ENCODE measurements around the gene FCRL5. TPM values are rescaled to one million over a fixed set of nuclear protein-coding genes. Genes with fewer than 3 reads are reported as not detected.

The FCRL5 gene
- total RNA-seq (under 1 TPM; 0.63 to 0.84 TPM), polyA plus RNA-seq (under 1 TPM; 0.18 to 0.38 TPM)
- long read RNA-seq, donor 1: 0 reads
- long read RNA-seq, donor 2: 0 reads

- no peak within 1 kb of the TSS for H3K4me3 ChIP-seq (ENCODE audit: low read length in 2 of 2)
- WGBS, 2 donors: 72 to 74% methylated on average over 10 of the region's 10 CpGs
These were observed at the start of gene FCRL5 for GRCh38 chr1:157551694-157552693. Gene FCRL5 (minus strand): TSS chr1:157552515. CDS start chr1:157552362, 153 bp downstream.

GRCh38 chr1:157600236-157600635, 47.9 kb upstream of the FCRL5 start:
- H3K27me3 ChIP-seq (ENCODE audit: control insufficient read depth in 1 of 2, insufficient read depth in 2 of 2, low read length in 1 of 2): no peaks in the 10 kb centered on the region
- WGBS, 2 donors: 18 to 35% methylated on average over 1 of the region's 1 CpG
- ATAC-seq (ENCODE audit: low FRiP score): no peak
- intact Hi-C loops (cut with DNase I): no loop called here
- H3K27ac ChIP-seq (ENCODE audit: low read depth in 1 of 2, low read length in 2 of 2): no peak overlapping the region
- no peaks in the 10 kb centered on the region for H3K36me3 ChIP-seq (ENCODE audit: control insufficient read depth in 1 of 2, insufficient read depth in 2 of 2, low read length in 1 of 2)
- no peak for DNase-seq
- peaks cover under 1% of the 10 kb centered on the region for H3K9me3 ChIP-seq (ENCODE audit: control insufficient read depth, low read length)
- H3K4me1 ChIP-seq (ENCODE audit: control insufficient read depth in 1 of 2, insufficient read depth in 2 of 2, low read length in 2 of 2): no peaks in the 10 kb centered on the region
- no peak overlapping the region for H3K4me3 ChIP-seq (ENCODE audit: low read length in 2 of 2)

More at GRCh38 chr1:157551694-157552693, at the start of gene FCRL5:
- Histone ChIP-seq H3K27ac (ENCODE audit: low read depth in 1 of 2, low read length in 2 of 2) (no peak within 1 kb of the TSS), H3K4me1 (ENCODE audit: control insufficient read depth in 1 of 2, insufficient read depth in 2 of 2, low read length in 2 of 2) (no peaks in the 10 kb centered on the region), H3K9me3 (ENCODE audit: control insufficient read depth, low read length) (no peaks in the 10 kb centered on the region), H3K36me3 (ENCODE audit: control insufficient read depth in 1 of 2, insufficient read depth in 2 of 2, low read length in 1 of 2) (no peaks in the 10 kb centered on the region), H3K27me3 (ENCODE audit: control insufficient read depth in 1 of 2, insufficient read depth in 2 of 2, low read length in 1 of 2) (no peaks in the 10 kb centered on the region)
- DNase-seq (no peak), ATAC-seq (ENCODE audit: low FRiP score) (no peak)
- intact Hi-C loops (cut with DNase I): no loop called here

- DNase-seq (no peak), ATAC-seq (ENCODE audit: low FRiP score) (no peak)
- no peaks in the 10 kb centered on the region for H3K4me1 ChIP-seq (ENCODE audit: control insufficient read depth in 1 of 2, insufficient read depth in 2 of 2, low read length in 2 of 2)
- H3K27me3 ChIP-seq (ENCODE audit: control insufficient read depth in 1 of 2, insufficient read depth in 2 of 2, low read length in 1 of 2): no peaks in the 10 kb centered on the region
- H3K36me3 ChIP-seq (ENCODE audit: control insufficient read depth in 1 of 2, insufficient read depth in 2 of 2, low read length in 1 of 2): no peaks in the 10 kb centered on the region
- 72 to 83% methylated on average over 2 of the region's 2 CpGs for WGBS, 2 donors
- no peak within 1 kb of the TSS for H3K4me3 ChIP-seq (ENCODE audit: low read length in 2 of 2)
- intact Hi-C loops (cut with DNase I): no loop called here
- no peak within 1 kb of the TSS for H3K27ac ChIP-seq (ENCODE audit: low read depth in 1 of 2, low read length in 2 of 2)
- no peaks in the 10 kb centered on the region for H3K9me3 ChIP-seq (ENCODE audit: control insufficient read depth, low read length)
These were observed 45.8 kb upstream of the FCRL5 start, which contains the start of gene FCRL4 for GRCh38 chr1:157597959-157598667. Gene FCRL4 (minus strand): TSS chr1:157598085. CDS start chr1:157597944, 141 bp downstream.

GRCh38 chr1:157596384-157596783, 44.1 kb upstream of the FCRL5 start:
- intact Hi-C loops (cut with DNase I): no loop called here
- Histone ChIP-seq H3K9me3 (ENCODE audit: control insufficient read depth, low read length) (no peaks in the 10 kb centered on the region), H3K4me1 (ENCODE audit: control insufficient read depth in 1 of 2, insufficient read depth in 2 of 2, low read length in 2 of 2) (no peaks in the 10 kb centered on the region), H3K27me3 (ENCODE audit: control insufficient read depth in 1 of 2, insufficient read depth in 2 of 2, low read length in 1 of 2) (no peaks in the 10 kb centered on the region), H3K36me3 (ENCODE audit: control insufficient read depth in 1 of 2, insufficient read depth in 2 of 2, low read length in 1 of 2) (no peaks in the 10 kb centered on the region), H3K4me3 (ENCODE audit: low read length in 2 of 2) (no peak overlapping the region), H3K27ac (ENCODE audit: low read depth in 1 of 2, low read length in 2 of 2) (no peak overlapping the region)
- WGBS, 2 donors: 62 to 68% methylated on average over 6 of the region's 6 CpGs
- ATAC-seq (ENCODE audit: low FRiP score): no peak
- no peak for DNase-seq

GRCh38 chr1:157595356-157595755, 43.0 kb upstream of the FCRL5 start:
- Histone ChIP-seq H3K27ac (ENCODE audit: low read depth in 1 of 2, low read length in 2 of 2) (no peak overlapping the region), H3K4me1 (ENCODE audit: control insufficient read depth in 1 of 2, insufficient read depth in 2 of 2, low read length in 2 of 2) (no peaks in the 10 kb centered on the region), H3K4me3 (ENCODE audit: low read length in 2 of 2) (no peak overlapping the region), H3K9me3 (ENCODE audit: control insufficient read depth, low read length) (no peaks in the 10 kb centered on the region), H3K27me3 (ENCODE audit: control insufficient read depth in 1 of 2, insufficient read depth in 2 of 2, low read length in 1 of 2) (no peaks in the 10 kb centered on the region), H3K36me3 (ENCODE audit: control insufficient read depth in 1 of 2, insufficient read depth in 2 of 2, low read length in 1 of 2) (no peaks in the 10 kb centered on the region)
- ATAC-seq (ENCODE audit: low FRiP score) (no peak), DNase-seq (no peak)
- WGBS, 2 donors: 70 to 72% methylated on average over 2 of the region's 2 CpGs
- intact Hi-C loops (cut with DNase I): no loop called here

GRCh38 chr1:157585984-157586383, 33.7 kb upstream of the FCRL5 start:
- ATAC-seq (ENCODE audit: low FRiP score) (no peak), DNase-seq (no peak)
- Histone ChIP-seq H3K4me3 (ENCODE audit: low read length in 2 of 2) (no peak overlapping the region), H3K27ac (ENCODE audit: low read depth in 1 of 2, low read length in 2 of 2) (no peak overlapping the region), H3K9me3 (ENCODE audit: control insufficient read depth, low read length) (no peaks in the 10 kb centered on the region), H3K27me3 (ENCODE audit: control insufficient read depth in 1 of 2, insufficient read depth in 2 of 2, low read length in 1 of 2) (peaks cover 0 to 2% of the 10 kb centered on the region in 2 donors), H3K4me1 (ENCODE audit: control insufficient read depth in 1 of 2, insufficient read depth in 2 of 2, low read length in 2 of 2) (no peaks in the 10 kb centered on the region), H3K36me3 (ENCODE audit: control insufficient read depth in 1 of 2, insufficient read depth in 2 of 2, low read length in 1 of 2) (no peaks in the 10 kb centered on the region)
- WGBS, 2 donors: 39 to 44% methylated on average over 4 of the region's 4 CpGs
- intact Hi-C loops (cut with DNase I): no loop called here

GRCh38 chr1:157584503-157584902, 32.2 kb upstream of the FCRL5 start:
- WGBS, 2 donors: 76 to 78% methylated on average over 3 of the region's 3 CpGs
- Histone ChIP-seq H3K4me3 (ENCODE audit: low read length in 2 of 2) (no peak overlapping the region), H3K4me1 (ENCODE audit: control insufficient read depth in 1 of 2, insufficient read depth in 2 of 2, low read length in 2 of 2) (no peaks in the 10 kb centered on the region), H3K9me3 (ENCODE audit: control insufficient read depth, low read length) (no peaks in the 10 kb centered on the region), H3K27ac (ENCODE audit: low read depth in 1 of 2, low read length in 2 of 2) (no peak overlapping the region), H3K36me3 (ENCODE audit: control insufficient read depth in 1 of 2, insufficient read depth in 2 of 2, low read length in 1 of 2) (no peaks in the 10 kb centered on the region), H3K27me3 (ENCODE audit: control insufficient read depth in 1 of 2, insufficient read depth in 2 of 2, low read length in 1 of 2) (peaks cover 0 to 2% of the 10 kb centered on the region in 2 donors)
- intact Hi-C loops (cut with DNase I): loop anchor here in 1 of 2 donors (5.0 kb wide), 1 partner anchor 543 kb away; a partner anchor contains a TSS
- no peak for ATAC-seq (ENCODE audit: low FRiP score)
- DNase-seq: no peak

- DNase-seq (no peak), ATAC-seq (ENCODE audit: low FRiP score) (no peak)
- intact Hi-C loops (cut with DNase I): loop anchor here (2.0 to 5.0 kb wide), 2 partner anchors 544 to 546 kb away; a partner anchor contains a TSS
- 58 to 59% methylated on average over 1 of the region's 1 CpG for WGBS, 2 donors
- Histone ChIP-seq H3K27ac (ENCODE audit: low read depth in 1 of 2, low read length in 2 of 2) (no peak overlapping the region), H3K36me3 (ENCODE audit: control insufficient read depth in 1 of 2, insufficient read depth in 2 of 2, low read length in 1 of 2) (no peaks in the 10 kb centered on the region), H3K4me1 (ENCODE audit: control insufficient read depth in 1 of 2, insufficient read depth in 2 of 2, low read length in 2 of 2) (no peaks in the 10 kb centered on the region), H3K9me3 (ENCODE audit: control insufficient read depth, low read length) (no peaks in the 10 kb centered on the region), H3K4me3 (ENCODE audit: low read length in 2 of 2) (no peak overlapping the region), H3K27me3 (ENCODE audit: control insufficient read depth in 1 of 2, insufficient read depth in 2 of 2, low read length in 1 of 2) (peaks cover 0 to 2% of the 10 kb centered on the region in 2 donors)
These were observed 28.5 kb upstream of the FCRL5 start for GRCh38 chr1:157580828-157581210.

Data from aorta (tissue), 5 donors.